Breast epithelium (tissue), 4 donors: ENCODE results near the gene PLEKHG4. TPM values are rescaled to one million over a fixed set of nuclear protein-coding genes. Genes with fewer than 3 reads are reported as not detected.

Source experiments
- DNase-seq, 2 donors: peaks; one replicate each; pipeline ENCODE4 v3.0.0-alpha.2; 2019; ENCODE audit warnings: low spot score in 2 of 2
- H3K27ac ChIP-seq, 2 donors: fragments of 200-600 bp; sonication (generic) in 1 of 2; one replicate each; pipeline ENCODE4 v1.5.1; 2016 to 2019; ENCODE audit warnings: mild to moderate bottlenecking in 1 of 2
- H3K27me3 ChIP-seq, 2 donors: fragments of 200-600 bp; sonication (generic) in 1 of 2; one replicate each; pipeline versions ENCODE4 v1.5.1 to v1.6.0; 2017 to 2019; ENCODE audit warnings: control low read depth in 1 of 2, mild to moderate bottlenecking in 1 of 2
- H3K36me3 ChIP-seq: fragments of 200-600 bp; one replicate; pipeline ENCODE4 v1.5.1; 2019
- H3K4me1 ChIP-seq, 2 donors: fragments of 200-600 bp; sonication (generic); one replicate each; pipeline ENCODE4 v1.5.1; 2016 to 2019; ENCODE audit warnings: control low read depth in 1 of 2
- H3K4me3 ChIP-seq, 3 donors: fragments of 200-600 bp; sonication (generic); 1 replicate in 2 of 3; 2 replicates in 1 of 3; pipeline ENCODE4 v1.5.1; 2016 to 2019; ENCODE audit warnings: mild to moderate bottlenecking in 3 of 3, moderate library complexity in 2 of 3
- H3K9me3 ChIP-seq, 2 donors: fragments of 200-600 bp; sonication (generic) in 1 of 2; one replicate each; pipeline ENCODE4 v1.5.1; 2016 to 2019; ENCODE audit warnings: control low read depth in 1 of 2
- CTCF ChIP-seq, 3 donors: fragments of 450-650 bp; IDR thresholded peaks; one replicate each; pipeline ENCODE4 v1.5.1; 2016 to 2017; ENCODE audit warnings: antibody characterized with exemption in 3 of 3, mild to moderate bottlenecking in 3 of 3, moderate library complexity in 3 of 3
- POLR2A ChIP-seq: fragments of 450-650 bp; IDR thresholded peaks from one replicate; pipeline ENCODE4 v1.6.1; 2016; ENCODE audit warnings: antibody characterized with exemption, mild to moderate bottlenecking, moderate library complexity
- POLR2AphosphoS5 ChIP-seq, 3 donors: sonication (generic); formaldehyde crosslinking; IDR thresholded peaks; one replicate each; pipeline ENCODE4 v1.6.1; 2017; ENCODE audit warnings: antibody characterized with exemption in 3 of 3
- intact Hi-C: fragments of 100-400 bp; cut with DNase I; formaldehyde crosslinking; loops from one replicate; pipeline ENCODE4 v1.15.1; 2023; ENCODE audit warnings: low total_unique reads
- total RNA-seq, 3 donors: library from RNA; depleted of rRNA; stranded (reverse); fragments of >200 nt; gene quantifications; one replicate each; pipeline ENCODE4 v1.1.0, GENCODE V29; 2016

Gene PLEKHG4
- total RNA-seq, 3 donors from 2014 or later, result 15.0 to 26.2 (median 19.8) TPM

- TF ChIP-seq CTCF (IDR thresholded peaks at IDR 0.05) (no peak), POLR2A (no peak), POLR2AphosphoS5 (IDR thresholded peaks at IDR 0.05) (no peak)
- H3K27me3 ChIP-seq, result no peaks in the 10 kb centered on the region
- intact Hi-C loops, result no loop called here
- DNase-seq, result no peak
- no peaks in the 10 kb centered on the region for H3K36me3 ChIP-seq
- H3K4me1 ChIP-seq, result no peaks in the 10 kb centered on the region
- no peaks in the 10 kb centered on the region for H3K9me3 ChIP-seq
- H3K27ac ChIP-seq, result no peak overlapping the region
- peak overlapping the region; percentile 45 to 82 (median 55) for H3K4me3 ChIP-seq
Observed at GRCh38 chr16:67326115-67326471, 46.8 kb downstream of the PLEKHG4 start.

DNA sequence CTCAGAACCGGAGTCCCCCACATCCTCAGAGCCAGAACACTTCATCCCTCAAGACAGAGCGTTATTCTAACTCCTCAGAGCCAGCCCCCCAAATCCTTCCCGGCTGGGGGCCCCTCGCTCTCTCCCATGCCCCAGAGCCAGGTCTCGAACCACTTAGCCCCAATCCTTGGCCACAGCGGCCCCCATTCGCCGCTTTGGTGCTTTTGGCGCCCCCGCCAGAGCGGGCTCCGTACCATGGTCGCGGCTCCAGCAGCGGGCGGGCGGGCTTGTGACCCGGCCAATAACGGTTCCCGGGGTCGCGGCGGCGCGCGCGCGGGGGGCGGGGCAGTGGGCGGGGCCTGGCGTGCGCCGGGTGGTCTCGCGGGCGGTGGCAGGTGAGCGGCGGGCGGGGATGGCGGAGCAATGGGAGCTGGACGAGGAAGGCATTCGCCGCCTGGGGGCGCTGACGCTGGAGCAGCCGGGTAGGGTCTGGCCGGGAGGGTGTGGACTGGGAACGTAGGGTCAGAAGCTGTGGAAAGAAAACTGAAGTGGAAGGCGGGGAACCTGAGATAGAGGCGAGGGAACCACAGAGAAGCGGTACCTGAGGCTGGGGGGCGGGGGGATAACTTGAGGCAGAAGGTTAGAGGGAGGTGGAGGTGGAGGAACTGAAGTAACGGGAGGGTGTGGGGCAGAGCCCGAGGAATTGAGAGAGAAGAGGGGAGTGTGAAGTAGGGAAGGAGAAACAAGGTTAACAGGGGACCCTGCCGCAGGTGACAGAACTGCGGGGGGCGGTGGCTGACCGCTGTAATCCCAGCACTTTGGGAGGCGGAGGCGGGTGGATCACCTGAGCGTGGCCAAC, 47.4 kb downstream of the PLEKHG4 start, which contains the start of the genes KCTD19 and LRRC36:
TSS of gene KCTD19 (minus strand) at position 270 of the 838 bp plus-strand sequence. CDS start at position 236, 34 bp downstream.
TSS of gene LRRC36 (plus strand) at position 344 of the 838 bp plus-strand sequence. CDS start at position 392, 48 bp downstream.
- Histone ChIP-seq H3K4me3 (peak within 1 kb of the TSS; percentile 45 to 82 (median 55)), H3K27me3 (no peaks in the 10 kb centered on the region), H3K27ac (peak within 1 kb of the TSS in 1 of 2 donors; percentile 44), H3K9me3 (no peaks in the 10 kb centered on the region), H3K4me1 (no peaks in the 10 kb centered on the region), H3K36me3 (no peaks in the 10 kb centered on the region)
- TF ChIP-seq POLR2AphosphoS5 (IDR thresholded peaks at IDR 0.05) (no peak), CTCF (IDR thresholded peaks at IDR 0.05) (peak in 2 of 3 donors; percentile 17 to 26), POLR2A (no peak)
- peak in 1 of 2 donors; percentile 79 for DNase-seq
- intact Hi-C loops, result no loop called here

GRCh38 chr16:67327743-67328142, 48.4 kb downstream of the PLEKHG4 start:
- Histone ChIP-seq H3K4me3 (no peak overlapping the region), H3K4me1 (no peaks in the 10 kb centered on the region), H3K9me3 (no peaks in the 10 kb centered on the region), H3K27me3 (no peaks in the 10 kb centered on the region), H3K36me3 (no peaks in the 10 kb centered on the region), H3K27ac (no peak overlapping the region)
- DNase-seq, result no peak
- intact Hi-C loops, result no loop called here
- TF ChIP-seq POLR2AphosphoS5 (IDR thresholded peaks at IDR 0.05) (no peak), CTCF (IDR thresholded peaks at IDR 0.05) (no peak), POLR2A (no peak)

DNA sequence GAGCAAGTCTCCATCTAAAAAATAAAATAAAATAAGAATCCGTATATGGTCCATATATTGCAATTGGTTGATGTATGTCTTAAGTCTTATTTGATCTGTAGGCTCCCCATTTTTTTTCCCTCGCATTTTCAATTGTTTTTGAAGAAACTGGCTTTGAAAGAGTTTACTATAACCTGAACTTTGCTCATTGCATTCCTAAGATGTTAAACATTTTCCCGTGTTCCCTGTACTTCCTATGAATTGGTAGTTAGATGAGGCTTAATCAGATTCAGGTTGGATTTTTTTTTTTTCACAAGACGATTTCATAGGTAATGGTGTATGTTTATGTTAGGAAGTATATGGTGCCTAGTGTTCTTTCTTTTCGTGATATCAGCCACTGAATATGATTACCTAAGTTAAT, 50.6 kb downstream of the PLEKHG4 start:
- no peaks in the 10 kb centered on the region for H3K9me3 ChIP-seq
- intact Hi-C loops, result no loop called here
- no peaks in the 10 kb centered on the region for H3K36me3 ChIP-seq
- no peaks in the 10 kb centered on the region for H3K4me1 ChIP-seq
- no peak for DNase-seq
- no peaks in the 10 kb centered on the region for H3K27me3 ChIP-seq
- TF ChIP-seq POLR2AphosphoS5 (IDR thresholded peaks at IDR 0.05) (no peak), CTCF (IDR thresholded peaks at IDR 0.05) (no peak), POLR2A (no peak)
- H3K4me3 ChIP-seq, result no peak overlapping the region
- no peak overlapping the region for H3K27ac ChIP-seq

DNA sequence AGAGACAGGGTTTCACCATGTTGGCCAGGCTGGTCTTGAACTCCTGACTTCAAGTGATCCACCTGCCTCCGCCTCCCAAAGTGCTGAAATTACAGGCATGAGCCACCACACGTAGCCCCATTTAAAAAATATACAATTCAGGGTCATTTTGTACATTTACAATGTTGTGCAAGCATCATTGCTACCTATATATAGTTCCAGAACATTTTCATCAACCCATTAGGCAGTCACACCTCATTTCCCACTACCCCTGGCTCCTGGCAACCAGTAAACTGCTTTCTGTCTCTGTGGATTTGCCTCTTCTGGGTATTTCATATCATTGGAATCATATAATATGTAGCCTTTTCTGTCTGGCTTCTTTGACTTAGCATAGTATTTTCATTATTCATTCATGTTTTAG, 54.0 kb downstream of the PLEKHG4 start:
- no peak for DNase-seq
- H3K27me3 ChIP-seq, result no peaks in the 10 kb centered on the region
- H3K27ac ChIP-seq, result no peak overlapping the region
- no peaks in the 10 kb centered on the region for H3K9me3 ChIP-seq
- no peaks in the 10 kb centered on the region for H3K36me3 ChIP-seq
- no peaks in the 10 kb centered on the region for H3K4me1 ChIP-seq
- TF ChIP-seq CTCF (IDR thresholded peaks at IDR 0.05), result no peak
- no peak for TF ChIP-seq POLR2AphosphoS5 (IDR thresholded peaks at IDR 0.05)
- TF ChIP-seq POLR2A, result no peak
- no peak overlapping the region for H3K4me3 ChIP-seq
- intact Hi-C loops, result no loop called here
